HEK293 (cell line): ENCODE results near the gene PRR27.
"Not testable (repeated sequence)": the region's sequence is repeated elsewhere in the genome, so short reads cannot be mapped to it uniquely, and the experiment has no call there.

Experiments
- CTCF ChIA-PET: fragments of 350-600 bp; formaldehyde crosslinking; extraction: SDS; loops from one replicate; lab custom pipeline; 2021; ENCODE audit warnings: antibody characterized with exemption; lab: Yijun Ruan, JAX
- POLR2A ChIA-PET: fragments of 300-600 bp; formaldehyde crosslinking; extraction: SDS; loops from one replicate; lab custom pipeline; 2020; ENCODE audit warnings: antibody characterized with exemption, inconsistent platforms; lab: Yijun Ruan, JAX
- H3K27ac ChIP-seq: fragments of 200-500 bp; sonication (Bioruptor generic); 2 replicates; pipeline ENCODE4 v1.5.1; 2014; ENCODE audit warnings: low read depth, low read length, control low read depth, inconsistent platforms; ENCODE audit errors: extremely low read depth
- H3K36me3 ChIP-seq, 2 experiments: fragments of 200-500 bp in 1 of 2; sonication (Bioruptor generic) in 1 of 2; 1 replicate in 1 of 2; 2 replicates in 1 of 2; pipeline ENCODE4 v1.5.1; 2014 to 2017; ENCODE audit warnings: inconsistent platforms in 2 of 2, low read length in 2 of 2; ENCODE audit not compliant: control insufficient read depth in 2 of 2, insufficient read depth in 1 of 2
- H3K4me1 ChIP-seq: fragments of 200-500 bp; sonication (Bioruptor generic); 2 replicates; pipeline ENCODE4 v1.5.1; 2014; ENCODE audit warnings: mild to moderate bottlenecking, low read length, inconsistent platforms; ENCODE audit not compliant: control insufficient read depth, insufficient read depth
- H3K4me3 ChIP-seq: 2 replicates; pipeline ENCODE4 v1.5.1; 2011; ENCODE audit warnings: low read depth, mild to moderate bottlenecking, control low read depth, low read length, moderate library complexity
- H3K9me3 ChIP-seq: fragments of 200-500 bp; sonication (Bioruptor generic); 2 replicates; pipeline ENCODE4 v1.5.1; 2014; ENCODE audit warnings: low read depth, low read length, inconsistent platforms; ENCODE audit not compliant: control insufficient read depth, insufficient read depth
- GLI2 ChIP-seq: fragments of 450-650 bp; formaldehyde crosslinking; IDR thresholded peaks from 2 replicates; pipeline ENCODE4; 2017; ENCODE audit warnings: missing biosample characterization, missing genetic modification characterization, low read depth, borderline replicate concordance
- INSM2 ChIP-seq: fragments of 450-650 bp; formaldehyde crosslinking; IDR thresholded peaks from 2 replicates; pipeline ENCODE4 v1.5.1; 2016; ENCODE audit warnings: missing biosample characterization, missing genetic modification characterization
- TRIM28 ChIP-seq: IDR thresholded peaks from 2 replicates; pipeline ENCODE4 v1.6.1; 2011; ENCODE audit warnings: low read length, control low read depth, borderline replicate concordance
- YY1 ChIP-seq: fragments of 450-650 bp; formaldehyde crosslinking; IDR thresholded peaks from 2 replicates; pipeline ENCODE4 v1.5.1; 2018; ENCODE audit warnings: missing biosample characterization, missing genetic modification characterization
- ZNF214 ChIP-seq: fragments of 450-650 bp; formaldehyde crosslinking; IDR thresholded peaks from 2 replicates; pipeline ENCODE4 v1.5.1; 2017; ENCODE audit warnings: missing biosample characterization, mild to moderate bottlenecking, missing genetic modification characterization, borderline replicate concordance
- ZNF292 ChIP-seq: fragments of 450-650 bp; formaldehyde crosslinking; IDR thresholded peaks from 2 replicates; pipeline ENCODE4 v1.5.1; 2016; ENCODE audit warnings: low read depth, missing biosample characterization, missing genetic modification characterization, borderline replicate concordance
- ZNF629 ChIP-seq: fragments of 450-650 bp; formaldehyde crosslinking; IDR thresholded peaks from 2 replicates; pipeline ENCODE4 v1.5.1; 2017; ENCODE audit warnings: missing biosample characterization, missing genetic modification characterization
- ZNF677 ChIP-seq: fragments of 450-650 bp; IDR thresholded peaks from 2 replicates; pipeline ENCODE4 v1.5.0; 2018; ENCODE audit warnings: missing biosample characterization, mild to moderate bottlenecking, missing genetic modification characterization, moderate library complexity
- ZNF837 ChIP-seq: fragments of 450-650 bp; formaldehyde crosslinking; IDR thresholded peaks from 2 replicates; pipeline ENCODE4 v1.5.1; 2016; ENCODE audit warnings: missing biosample characterization, missing genetic modification characterization

Gene PRR27

GRCh38 chr4:70203601-70204000, 49.6 kb downstream of the PRR27 start:
- POLR2A ChIA-PET = no interaction called here
- H3K9me3 ChIP-seq = no peaks in the 10 kb centered on the region
- CTCF ChIA-PET = no interaction called here
- H3K4me3 ChIP-seq = no peak overlapping the region
- no peaks in the 10 kb centered on the region for H3K36me3 ChIP-seq
- H3K4me1 ChIP-seq = no peaks in the 10 kb centered on the region
- H3K27ac ChIP-seq = no peak overlapping the region
- TF ChIP-seq ZNF214 (tag by site-specific recombination) (no peak), TRIM28 (no peak), ZNF629 (tag by site-specific recombination) (no peak), INSM2 (tag by site-specific recombination) (no peak), GLI2 (no peak), ZNF292 (tag by site-specific recombination) (no peak), YY1 (tag by site-specific recombination) (no peak), ZNF677 (tag by site-specific recombination) (no peak), ZNF837 (tag by site-specific recombination) (no peak)
- TF ChIP-seq, all 188 proteins: peak for 0

GRCh38 chr4:70212752-70213151, 58.7 kb downstream of the PRR27 start:
- H3K9me3 ChIP-seq, H3K36me3 ChIP-seq, POLR2A ChIA-PET, CTCF ChIA-PET, H3K4me3 ChIP-seq, H3K27ac ChIP-seq, H3K4me1 ChIP-seq: not testable (repeated sequence)
